ENCODE measurements around the gene SULT4A1.
A peak's percentile ranks its signal among the peaks of the same experiment; 100 is the strongest.

SULT4A1 gene

GRCh38 chr22:43802897-43803495 lies 59.3 kb downstream of the SULT4A1 start:
- no peak for DNase-seq (ENCODE audit: low spot score)

- DNase-seq (ENCODE audit: low spot score) = no peak
These were observed 61.3 kb downstream of the SULT4A1 start for GRCh38 chr22:43800970-43801369.

GRCh38 chr22:43798492-43798891 lies 63.8 kb downstream of the SULT4A1 start:
- no peak for DNase-seq (ENCODE audit: low spot score)

- peak; percentile 11 for DNase-seq (ENCODE audit: low spot score)
These were observed 65.7 kb downstream of the SULT4A1 start for GRCh38 chr22:43796567-43796966.

GRCh38 chr22:43795320-43795719 lies 67.0 kb downstream of the SULT4A1 start:
- no peak for DNase-seq (ENCODE audit: low spot score)

GRCh38 chr22:43792905-43793304 lies 69.4 kb downstream of the SULT4A1 start:
- no peak for DNase-seq (ENCODE audit: low spot score)

- DNase-seq (ENCODE audit: low spot score) = no peak
These were observed 72.9 kb downstream of the SULT4A1 start for GRCh38 chr22:43789452-43789851.

GRCh38 chr22:43783777-43784176 lies 78.5 kb downstream of the SULT4A1 start:
- DNase-seq (ENCODE audit: low spot score) = no peak

GRCh38 chr22:43782448-43782847 lies 79.9 kb downstream of the SULT4A1 start:
- no peak for DNase-seq (ENCODE audit: low spot score)

- DNase-seq (ENCODE audit: low spot score) = no peak
These were observed 85.0 kb downstream of the SULT4A1 start for GRCh38 chr22:43777286-43777685.

- no peak for DNase-seq (ENCODE audit: low spot score)
These were observed 86.1 kb downstream of the SULT4A1 start for GRCh38 chr22:43776081-43776670.

Measured in SW480 (cell line).